Measurements from ENCODE around the gene SLCO2A1.
"Not testable (repeated sequence)": the region's sequence is repeated elsewhere in the genome, so short reads cannot be mapped to it uniquely, and the experiment has no call there.

The SLCO2A1 gene

DNA sequence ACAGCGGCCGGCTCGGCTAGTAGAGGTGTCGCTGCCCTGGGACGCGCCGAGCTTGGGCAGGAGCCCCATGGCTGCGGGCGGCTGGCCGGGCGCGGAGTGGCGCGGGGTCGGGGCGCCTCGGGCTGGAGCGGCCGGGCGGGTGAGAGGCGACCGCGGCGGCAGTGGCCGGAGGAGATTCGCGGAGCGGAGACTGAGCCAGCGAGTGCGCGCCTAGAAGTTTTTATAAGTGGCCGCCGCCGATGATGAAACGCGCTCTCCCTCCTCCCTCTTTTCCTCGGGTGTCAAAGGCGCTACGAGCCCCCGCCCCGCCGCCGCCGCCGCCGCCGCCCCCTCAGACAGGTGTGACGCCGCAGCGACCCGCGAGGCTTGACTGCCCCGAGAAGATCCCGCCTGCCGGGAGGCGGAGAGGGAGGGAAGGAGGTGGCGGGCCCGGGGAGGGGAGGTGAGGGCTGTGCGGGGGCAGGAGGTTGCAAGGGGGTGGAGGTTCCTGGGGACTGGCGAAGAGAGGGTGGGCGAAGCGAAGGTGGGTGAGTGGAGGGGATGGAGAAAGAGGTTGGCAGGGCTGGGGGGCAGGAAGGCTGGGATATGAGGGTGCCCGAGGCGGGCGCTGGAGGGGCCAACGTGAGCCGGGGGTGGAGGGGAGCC is at the start of gene SLCO2A1:
Gene SLCO2A1 (minus strand): TSS at position 192 of the 645 bp plus-strand sequence. CDS start 123 bp downstream, at position 69.
- DNase-seq (ENCODE audit: low read depth), result no peak

DNA sequence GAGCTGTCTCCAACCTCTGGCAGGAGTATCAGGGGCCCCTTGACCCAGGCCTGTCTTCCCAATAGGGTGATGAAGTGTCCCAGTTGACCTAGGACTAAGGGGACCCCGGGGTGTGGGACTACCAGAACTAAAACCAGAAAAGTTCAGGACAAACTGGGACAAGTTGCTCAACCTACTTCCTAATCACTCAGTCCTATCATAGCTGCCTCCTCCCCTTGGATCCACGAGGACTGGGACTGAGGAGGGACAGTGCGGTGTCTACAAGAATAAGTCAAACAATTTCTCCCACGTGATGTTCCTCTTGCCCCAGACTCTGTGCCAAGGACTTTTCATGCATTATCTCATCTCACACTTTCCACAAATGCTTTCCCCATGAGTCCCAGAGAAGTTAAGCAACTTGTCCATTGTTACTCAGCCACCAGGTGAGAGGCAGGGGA is 49.4 kb upstream of the SLCO2A1 start:
- DNase-seq (ENCODE audit: low read depth), result no peak

DNA sequence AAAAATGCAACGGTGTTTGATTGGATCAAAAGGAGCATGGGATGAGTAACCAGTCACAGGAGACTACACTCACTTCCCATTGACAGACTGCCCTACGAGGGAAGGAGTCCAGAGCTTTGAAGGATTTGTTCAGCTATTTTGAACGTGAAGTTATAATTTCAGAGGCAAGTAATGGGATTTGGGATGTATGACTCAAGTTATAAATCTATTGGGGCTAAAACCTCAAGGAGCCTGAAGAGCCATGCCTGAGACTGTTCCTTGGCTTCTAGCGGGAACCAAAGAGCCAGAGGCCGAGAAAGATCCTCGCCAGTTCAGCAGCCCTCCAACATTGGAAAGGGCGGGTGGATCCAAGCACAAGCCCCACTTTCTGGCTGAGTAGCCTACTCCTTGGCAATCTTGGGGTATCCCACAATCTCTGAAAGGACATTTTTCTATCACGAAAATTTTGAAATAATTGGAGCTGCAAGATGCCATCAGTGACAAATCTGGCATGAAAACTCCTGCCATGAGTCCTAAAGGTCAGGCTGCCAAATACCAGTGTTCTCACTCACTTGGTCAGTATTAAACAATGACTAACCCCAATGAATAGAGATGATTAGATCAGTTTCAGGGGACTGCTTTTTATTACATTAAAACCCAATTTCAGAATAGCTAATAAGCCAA is 48.6 kb upstream of the SLCO2A1 start:
- no peak for DNase-seq (ENCODE audit: low read depth)

DNA sequence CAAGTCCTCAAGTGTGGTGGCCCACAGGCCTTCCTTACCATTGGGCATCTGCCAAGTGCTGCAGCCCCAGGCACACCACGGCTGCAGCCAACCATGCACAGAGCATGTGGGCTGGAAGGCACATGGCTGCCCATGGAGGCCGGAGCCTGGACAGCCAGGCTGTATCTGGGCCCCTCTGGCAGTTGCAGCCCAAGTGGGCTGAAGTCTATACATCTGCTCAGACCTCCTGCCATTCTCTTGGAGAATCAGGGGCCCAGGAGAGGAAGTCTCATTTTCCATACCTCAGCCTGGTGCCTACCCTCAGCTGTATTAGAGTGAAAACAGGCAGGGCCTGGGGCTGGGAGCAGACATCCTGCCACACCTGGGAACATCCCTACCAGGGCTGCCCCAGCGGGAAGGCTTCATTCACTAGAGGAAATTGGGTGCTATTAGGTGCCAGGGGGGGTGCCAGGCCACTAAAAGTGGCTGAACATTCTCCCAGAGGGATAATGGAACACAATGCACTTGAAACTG is 48.0 kb upstream of the SLCO2A1 start:
- no peak for DNase-seq (ENCODE audit: low read depth)

DNA sequence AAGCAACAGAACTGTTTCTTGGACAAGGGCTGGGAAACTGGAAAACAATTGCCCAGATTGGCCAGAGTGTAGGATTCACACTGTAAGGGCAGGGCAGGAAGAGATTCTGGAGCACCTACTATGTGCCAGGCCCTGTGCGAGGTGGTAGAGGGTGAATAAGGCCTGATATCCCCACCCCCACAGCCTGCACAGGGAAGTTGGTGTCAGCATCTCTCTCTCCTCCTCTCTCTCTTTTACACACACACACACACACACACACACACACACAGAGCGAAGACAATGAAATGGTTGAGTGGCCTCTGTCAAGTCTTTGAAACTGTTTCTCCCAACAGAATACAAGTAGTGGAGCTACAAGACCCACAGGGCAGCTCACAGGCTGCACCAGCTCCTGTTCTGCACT is 47.1 kb upstream of the SLCO2A1 start:
- no peak for DNase-seq (ENCODE audit: low read depth)

DNA sequence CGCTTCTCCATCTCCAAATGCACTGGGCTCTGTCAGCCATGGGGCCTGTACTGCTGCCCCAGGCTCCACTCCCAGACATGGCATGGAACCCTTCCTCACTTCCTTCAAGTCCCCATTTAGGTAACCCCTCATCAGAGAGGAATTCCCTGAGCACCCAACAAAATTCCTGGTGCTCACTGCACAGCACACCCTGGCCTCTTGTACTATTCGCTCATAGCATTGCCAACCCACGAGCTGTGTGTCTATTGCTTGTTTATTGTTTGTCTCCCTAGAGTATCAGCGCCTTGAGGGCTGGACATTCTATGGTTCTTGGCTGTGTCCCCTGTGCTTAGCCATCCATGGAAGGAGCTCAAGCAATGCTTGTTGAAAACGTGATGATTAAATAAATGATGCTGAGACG is 46.1 kb upstream of the SLCO2A1 start:
- no peak for DNase-seq (ENCODE audit: low read depth)

DNA sequence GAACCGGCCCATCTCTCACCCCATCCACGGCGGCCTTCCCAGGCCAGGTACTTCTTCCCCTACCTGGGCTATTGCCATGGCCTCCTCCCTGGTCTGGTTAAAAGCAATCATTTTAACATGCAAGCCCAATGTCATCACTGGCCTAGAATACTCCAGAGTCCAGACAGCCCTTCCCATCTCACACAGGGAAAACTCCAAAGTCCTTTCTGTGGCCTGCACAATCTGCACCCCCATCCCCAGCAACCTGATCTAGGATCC is 45.8 kb upstream of the SLCO2A1 start:
- no peak for DNase-seq (ENCODE audit: low read depth)

DNA sequence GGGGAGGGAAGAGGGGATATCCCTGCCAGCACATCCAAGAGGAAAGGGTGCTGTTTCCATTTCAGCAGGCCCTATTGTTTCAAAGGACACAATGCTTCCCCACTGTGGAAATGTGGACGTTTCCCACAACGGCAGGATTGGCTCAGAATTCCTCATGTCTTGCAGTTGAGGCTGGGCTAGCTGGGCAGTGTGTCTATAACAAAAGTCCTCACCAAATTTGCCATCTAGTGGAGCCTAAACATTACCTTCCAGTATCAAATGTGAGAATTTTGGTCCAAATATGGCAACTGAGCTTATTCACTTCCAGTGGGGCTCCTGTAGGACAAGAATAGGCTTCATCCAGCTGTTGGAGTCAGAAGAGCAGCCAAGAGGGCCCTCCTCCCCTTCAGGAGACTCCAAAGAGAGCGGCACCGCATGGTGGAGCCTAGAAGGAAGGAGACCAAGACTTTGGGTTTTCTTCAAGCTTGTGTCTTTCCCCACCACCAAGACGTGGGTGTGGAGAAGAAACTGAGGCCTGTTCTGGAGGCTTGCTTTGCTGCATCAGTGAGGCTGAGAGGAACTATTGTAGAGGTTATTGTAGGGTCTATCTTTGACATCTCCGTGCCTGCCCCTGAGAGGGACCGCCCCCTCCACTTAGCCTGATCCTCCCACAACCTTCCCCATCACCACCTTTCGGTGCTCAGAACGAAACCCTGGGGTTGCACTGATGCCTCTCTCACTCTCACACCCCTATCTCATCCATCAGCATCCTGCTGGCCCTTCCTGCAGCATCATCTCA is 45.3 kb upstream of the SLCO2A1 start:
- DNase-seq (ENCODE audit: low read depth), result no peak

DNA sequence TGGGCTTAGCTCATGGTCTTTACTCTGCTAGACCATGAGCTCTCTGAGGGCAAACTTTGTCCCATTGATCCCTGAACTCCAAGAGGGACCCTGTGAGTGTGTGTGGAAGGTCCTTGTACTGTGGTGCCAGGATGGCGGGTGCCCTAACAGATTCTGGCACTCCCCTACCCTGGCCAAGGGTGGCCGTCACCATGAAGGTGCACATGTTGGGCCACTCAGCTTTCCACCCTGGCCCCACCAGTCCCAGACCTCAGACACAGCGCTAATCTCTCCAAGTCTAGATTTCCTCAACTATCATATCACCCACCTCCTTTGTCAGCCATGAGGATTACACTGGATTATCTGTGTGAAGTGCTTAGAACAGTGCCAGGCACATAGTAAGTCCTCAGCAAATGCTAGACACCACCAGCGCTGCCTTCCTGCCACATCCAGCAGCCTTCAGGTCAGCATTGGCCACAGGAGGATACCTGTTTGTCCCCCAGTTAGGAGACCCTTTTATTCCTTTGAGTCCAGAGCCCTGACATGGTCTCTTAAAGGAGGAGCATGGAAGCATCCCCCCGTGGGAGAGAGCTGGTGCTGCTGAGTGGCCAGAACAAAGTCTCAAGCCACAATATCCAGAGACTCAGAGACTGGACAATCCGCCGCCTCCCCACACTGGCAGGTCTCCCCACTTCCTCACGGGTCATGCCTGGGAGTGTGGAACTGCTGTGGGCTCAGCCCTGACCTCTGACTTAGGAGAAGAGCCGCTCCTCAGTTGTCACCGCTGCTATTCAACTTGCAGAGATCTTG is 44.5 kb upstream of the SLCO2A1 start:
- DNase-seq (ENCODE audit: low read depth), result no peak

DNA sequence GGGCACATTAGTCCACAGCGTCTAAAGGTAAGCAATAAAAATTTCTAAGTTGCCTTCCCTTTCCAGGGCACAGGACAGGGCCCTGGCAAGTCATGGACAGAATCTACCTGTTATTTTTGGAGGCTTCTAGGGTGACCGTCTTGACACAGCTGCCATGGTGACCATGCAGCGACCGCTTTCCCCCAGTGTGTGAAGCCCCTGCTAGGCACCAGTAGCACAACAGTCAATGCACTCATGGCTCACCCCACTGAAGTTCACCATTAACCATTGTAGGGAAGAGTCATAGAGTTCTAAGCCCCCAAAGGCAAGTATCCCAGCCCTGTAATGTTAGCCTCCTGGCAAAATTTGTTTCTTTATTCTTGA is 43.8 kb upstream of the SLCO2A1 start:
- DNase-seq (ENCODE audit: low read depth), result no peak

DNA sequence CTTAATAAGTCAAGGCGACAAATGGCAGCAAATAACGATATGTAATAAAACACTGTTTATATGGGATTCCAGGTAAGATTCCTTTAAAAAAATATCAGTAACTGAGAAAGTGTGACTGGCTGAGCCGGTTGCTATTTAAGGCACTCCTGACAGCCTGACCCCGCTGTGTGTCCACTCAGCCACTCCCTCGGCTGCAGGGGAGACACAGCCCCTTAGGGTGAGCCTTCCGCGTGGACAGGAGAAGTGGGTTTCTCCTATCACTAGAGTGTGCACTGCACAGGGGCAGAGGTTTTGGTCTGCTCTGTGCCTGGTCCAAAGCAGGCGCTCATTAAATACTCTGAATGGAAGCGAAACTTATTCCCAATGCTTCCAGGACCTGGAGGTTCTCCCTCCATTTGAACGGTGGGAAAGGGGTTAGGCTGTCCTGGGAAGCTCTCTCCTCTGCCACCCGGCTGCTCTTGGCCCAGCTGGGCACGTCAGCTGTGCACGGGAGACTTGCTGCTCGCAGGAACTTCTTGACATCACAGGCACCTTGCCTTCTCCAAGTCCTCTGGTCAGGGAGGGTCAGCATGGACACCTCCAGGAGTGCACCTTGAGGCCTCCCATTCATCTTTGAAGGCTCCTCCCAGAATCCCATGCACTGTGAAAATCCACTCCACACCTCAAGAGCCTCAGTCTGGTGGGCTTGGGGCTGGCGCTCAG is 43.3 kb upstream of the SLCO2A1 start:
- DNase-seq (ENCODE audit: low read depth), result no peak

DNA sequence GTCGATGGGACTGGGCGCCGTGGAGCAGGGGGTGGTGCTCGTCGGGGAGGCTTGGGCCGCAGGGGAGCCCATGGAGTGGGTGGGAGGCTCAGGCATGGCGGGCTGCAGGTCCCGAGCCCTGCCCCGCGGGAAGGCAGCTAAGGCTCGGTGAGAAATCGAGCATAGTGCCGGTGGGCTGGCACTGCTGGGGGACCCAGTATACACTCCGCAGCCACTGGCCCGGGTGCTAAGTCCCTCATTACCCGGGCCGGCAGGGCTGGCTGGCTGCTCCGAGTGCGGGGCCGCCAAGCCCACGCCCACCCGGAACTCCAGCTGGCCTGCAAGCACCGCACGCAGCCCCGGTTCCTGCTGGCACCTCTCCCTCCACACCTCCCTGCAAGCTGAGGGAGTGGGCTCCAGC is 40.6 kb upstream of the SLCO2A1 start:
- DNase-seq (ENCODE audit: low read depth), result not testable (repeated sequence)

DNA sequence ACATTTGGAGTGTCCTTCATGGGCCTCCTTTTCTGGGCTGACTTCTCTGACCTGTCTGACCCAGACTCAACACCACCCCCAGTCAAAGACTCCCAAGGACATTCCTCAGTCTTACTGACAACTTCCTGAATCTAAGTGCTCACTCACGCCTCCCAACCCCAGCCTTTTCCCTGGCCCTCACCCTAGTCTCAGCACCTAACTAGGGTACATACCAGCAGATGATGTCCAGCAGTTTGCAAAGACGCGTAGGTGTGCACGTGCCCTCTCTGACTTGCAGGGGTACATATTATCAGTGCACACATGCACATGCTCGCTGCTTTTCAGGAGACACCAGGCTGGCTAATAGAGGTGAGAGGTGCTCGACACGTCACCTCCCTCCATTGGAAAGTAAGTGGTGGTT is 38.7 kb upstream of the SLCO2A1 start:
- no peak for DNase-seq (ENCODE audit: low read depth)

DNA sequence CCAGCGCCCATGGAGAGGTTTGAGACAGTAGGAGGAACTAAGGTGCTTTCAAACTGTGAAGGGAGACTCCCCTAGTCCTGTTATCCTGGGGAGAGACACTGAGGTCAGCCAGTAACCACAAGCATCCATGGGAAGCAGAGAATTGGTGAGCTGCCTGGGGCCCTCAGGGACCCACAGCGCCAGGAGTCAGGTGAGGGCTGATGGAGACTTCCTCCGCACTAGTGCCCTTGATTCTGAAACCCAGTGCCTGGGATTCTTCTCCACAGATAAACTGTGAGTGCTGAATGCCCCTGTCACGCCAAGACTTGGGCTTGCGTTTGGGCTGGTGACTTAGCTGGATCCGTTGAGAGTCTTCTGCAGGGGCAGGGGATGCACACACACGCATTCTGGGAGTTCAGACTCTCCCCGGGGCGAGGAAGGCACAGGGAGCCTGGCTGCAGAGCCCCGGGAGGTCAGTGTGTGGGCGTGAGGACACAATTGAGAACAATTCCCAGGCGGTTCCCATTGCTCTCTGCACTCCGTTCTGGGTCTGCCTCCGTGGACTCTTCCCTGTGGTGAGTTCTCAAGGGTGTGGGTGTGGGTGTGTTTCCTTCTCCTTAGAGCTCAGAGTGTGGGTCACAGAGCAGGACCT is 37.9 kb upstream of the SLCO2A1 start:
- DNase-seq (ENCODE audit: low read depth), result no peak

DNA sequence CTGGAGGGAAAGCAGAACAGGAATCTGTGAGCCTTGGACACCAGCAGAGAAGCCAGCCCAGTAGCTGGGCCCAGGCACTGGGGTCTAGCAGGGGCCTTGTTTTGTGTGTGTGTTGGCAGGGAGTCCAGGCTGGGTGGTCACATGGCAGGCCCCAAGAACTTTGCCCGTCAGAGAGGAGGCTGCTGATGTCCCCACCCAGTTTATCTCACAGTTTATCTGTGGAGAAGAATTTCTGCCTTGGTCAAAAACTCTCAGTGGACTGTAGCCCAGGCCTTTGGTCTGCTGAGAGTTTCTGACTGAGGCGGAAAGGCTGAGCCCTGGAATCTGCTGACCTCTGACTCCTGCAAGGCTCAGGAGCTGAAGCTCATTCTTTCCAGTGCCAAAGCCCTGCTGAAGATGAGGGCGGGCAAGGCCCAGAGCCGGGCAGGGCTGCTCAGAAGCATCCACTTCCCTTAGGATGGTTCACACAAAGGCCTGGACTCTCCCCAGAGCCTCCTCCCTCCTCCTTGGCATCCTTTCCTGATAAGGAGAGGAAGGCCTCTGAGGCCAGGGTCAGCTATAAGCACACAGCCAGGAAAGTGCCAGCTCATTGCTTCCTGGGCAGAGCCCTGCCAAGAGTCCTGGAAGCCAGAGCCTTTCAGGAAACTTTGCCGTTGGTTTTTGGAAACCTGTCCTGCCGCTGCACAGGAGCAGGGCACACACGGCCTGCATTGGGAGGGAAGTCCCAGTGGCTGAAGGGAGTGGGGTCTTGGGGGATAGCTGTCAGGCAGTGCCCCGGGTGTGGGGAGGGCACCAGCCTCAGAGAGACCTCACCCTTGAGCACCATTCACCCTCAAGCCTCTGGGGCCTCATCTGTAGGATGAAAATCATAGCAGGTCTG is 37.2 kb upstream of the SLCO2A1 start:
- no peak for DNase-seq (ENCODE audit: low read depth)

DNA sequence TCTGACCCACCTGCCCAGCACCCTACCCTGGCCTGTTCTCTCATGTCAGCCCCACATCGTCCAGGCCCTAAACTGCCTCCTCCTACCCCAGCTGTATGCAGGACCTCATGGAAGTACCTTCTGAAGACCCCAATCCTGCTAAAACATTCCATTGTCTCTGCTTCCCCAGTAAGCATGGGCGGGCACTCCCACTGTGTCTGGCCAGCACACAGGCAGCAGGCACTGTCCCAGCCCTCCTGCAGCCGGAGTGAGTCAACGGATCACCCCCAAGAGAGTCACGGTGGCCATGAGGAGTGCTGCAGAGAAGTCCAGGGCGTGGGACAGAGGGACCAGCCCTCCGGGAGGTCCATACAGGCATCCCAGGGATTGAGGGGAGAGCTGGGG is 36.4 kb upstream of the SLCO2A1 start:
- no peak for DNase-seq (ENCODE audit: low read depth)

DNA sequence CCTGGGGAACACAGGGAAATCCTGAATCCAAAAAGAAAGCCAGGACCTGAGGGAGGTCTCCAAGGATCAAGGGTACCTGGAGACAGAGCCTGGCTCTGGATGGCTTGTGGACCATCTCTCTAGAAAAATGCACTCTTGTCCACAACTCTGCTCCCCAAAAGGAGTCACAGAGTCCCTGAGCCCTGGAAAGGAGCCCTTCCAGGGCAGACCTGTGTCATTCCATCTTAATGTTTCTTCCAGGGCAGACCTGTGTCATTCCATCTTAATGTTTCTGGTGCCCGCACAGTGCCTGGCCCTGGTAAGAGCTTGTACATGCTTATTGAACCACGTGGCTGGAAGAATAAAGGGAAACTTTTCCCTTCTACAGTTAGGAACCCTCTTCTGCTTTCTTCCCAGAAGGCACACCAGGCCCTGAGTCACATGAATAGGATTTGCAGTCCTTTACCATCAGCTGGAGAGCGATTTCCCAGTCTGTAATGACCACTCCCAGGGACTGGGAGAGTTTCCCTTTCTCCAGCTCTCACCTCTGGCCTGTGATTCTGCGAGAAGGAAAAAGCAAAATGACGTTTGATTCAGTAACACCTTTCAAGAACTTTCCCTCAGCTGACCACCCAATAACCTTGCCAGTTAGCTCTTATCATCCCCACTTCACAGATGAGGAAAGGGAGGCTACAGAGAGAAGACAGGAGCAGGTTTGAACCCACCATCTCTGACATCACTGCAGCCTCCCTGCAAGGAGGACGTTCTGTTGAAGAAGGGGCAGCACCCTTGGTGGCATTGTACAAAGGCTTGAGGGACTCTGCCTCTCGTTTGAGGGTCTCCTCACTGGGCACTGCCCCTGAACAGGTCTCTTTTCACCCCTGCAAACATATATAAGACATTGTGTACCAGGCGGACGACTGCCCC is 35.8 kb upstream of the SLCO2A1 start:
- DNase-seq (ENCODE audit: low read depth), result no peak

DNA sequence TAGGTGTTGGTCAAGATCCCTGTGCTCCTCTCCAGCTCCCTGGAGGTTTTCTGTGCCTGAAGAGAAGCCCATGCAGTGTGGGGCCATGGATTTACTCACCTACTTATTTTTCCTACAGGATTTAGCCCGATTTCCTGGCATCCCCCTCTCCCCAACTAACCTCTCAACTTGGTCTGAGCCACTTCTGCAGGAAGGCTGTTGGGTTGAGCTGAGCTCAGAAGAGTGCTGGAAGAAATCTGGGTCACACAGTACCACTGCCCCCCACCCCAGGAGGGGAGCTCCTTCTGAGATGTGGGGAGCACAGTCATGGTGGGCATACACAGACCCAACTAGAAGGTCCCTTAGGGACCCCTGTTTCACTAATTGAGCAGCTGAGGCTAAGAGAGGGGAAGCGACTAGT is 34.4 kb upstream of the SLCO2A1 start:
- no peak for DNase-seq (ENCODE audit: low read depth)

DNA sequence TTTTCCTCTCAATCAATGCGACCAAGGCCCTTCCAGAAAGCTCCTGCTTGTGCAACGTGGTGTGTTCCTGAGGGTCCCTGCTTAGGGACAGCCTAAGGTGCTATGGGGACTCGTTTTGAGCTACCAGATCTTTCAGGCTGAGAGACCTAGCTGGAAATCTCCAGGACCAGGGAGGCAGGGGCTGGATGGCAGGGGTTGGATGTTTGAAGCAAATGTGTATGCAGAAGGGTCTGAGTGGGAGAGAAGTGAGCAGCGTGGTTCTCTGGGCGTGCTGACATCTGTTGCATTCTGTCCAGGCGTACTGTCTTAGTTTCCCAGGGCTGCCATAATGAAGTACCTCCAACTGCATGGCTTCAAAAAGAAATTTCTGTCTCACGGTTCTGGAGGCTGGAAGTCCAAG is 31.7 kb upstream of the SLCO2A1 start:
- no peak for DNase-seq (ENCODE audit: low read depth)

Data from HS-27A (cell line).